ENCODE data around the gene EYS.

- no peak for TF ChIP-seq CTCF (IDR thresholded peaks at IDR 0.05)
- no peak for TF ChIP-seq POLR2A (IDR thresholded peaks at IDR 0.05)
Observed at GRCh38 chr6:64727075-64727474, 980.0 kb downstream of the EYS start.
